HUES64 (cell line): ENCODE data around the gene ZNF764.
"Not testable (repeated sequence)": the region's sequence is repeated elsewhere in the genome, so short reads cannot be mapped to it uniquely, and the experiment has no call there.

Experiments
- H3K27ac ChIP-seq: 2 replicates; pipeline ENCODE4 v1.7.0; 2013; ENCODE audit warnings: low read depth, low read length, inconsistent platforms
- H3K27me3 ChIP-seq: 2 replicates; pipeline ENCODE4 v1.6.1; 2013; ENCODE audit warnings: mild to moderate bottlenecking, low read length; ENCODE audit not compliant: insufficient read depth
- H3K36me3 ChIP-seq: 2 replicates; pipeline ENCODE4 v1.6.1; 2013; ENCODE audit warnings: mild to moderate bottlenecking, low read length; ENCODE audit not compliant: insufficient read depth
- H3K4me1 ChIP-seq: 2 replicates; pipeline ENCODE4 v1.6.1; 2013; ENCODE audit warnings: mild to moderate bottlenecking, low read length, moderate library complexity; ENCODE audit not compliant: insufficient read depth
- H3K4me3 ChIP-seq: 2 replicates; pipeline ENCODE4 v1.5.1; 2013; ENCODE audit warnings: mild to moderate bottlenecking, low read length, moderate library complexity
- H3K9ac ChIP-seq: 2 replicates; pipeline ENCODE4 v1.6.1; 2013; ENCODE audit warnings: mild to moderate bottlenecking, low read depth, low read length
- H3K9me3 ChIP-seq: 2 replicates; pipeline ENCODE4 v1.6.1; 2013; ENCODE audit warnings: low read depth, low read length; ENCODE audit not compliant: insufficient read depth
- WGBS: fragments of 150-250, 120-280 bp; methylation state at CpG from one replicate; pipeline ENCODE4 v1.1.7; 2013; ENCODE audit warnings: missing lambda C conversion rate; 5-methylcytosine and 5-hydroxymethylcytosine counted together

Gene ZNF764

GRCh38 chr16:30524575-30525568 lies 33.3 kb downstream of the ZNF764 start:
- Histone ChIP-seq H3K27ac (no peak overlapping the region), H3K9ac (no peak overlapping the region)

GRCh38 chr16:30523768-30524574 lies 34.2 kb downstream of the ZNF764 start:
- 93% methylated on average over 26 of the region's 26 CpGs for WGBS
- peaks cover 7% of the 10 kb centered on the region for H3K4me1 ChIP-seq
- H3K9ac ChIP-seq = no peak overlapping the region
- no peak overlapping the region for H3K4me3 ChIP-seq
- no peak overlapping the region for H3K27ac ChIP-seq
- H3K36me3 ChIP-seq = 0 out of 2 replicates have a peak, but pooled peaks cover 8% of the 10 kb centered on the region
- H3K27me3 ChIP-seq = no peaks in the 10 kb centered on the region
- no peaks in the 10 kb centered on the region for H3K9me3 ChIP-seq

More at GRCh38 chr16:30524575-30525568, 33.3 kb downstream of the ZNF764 start:
- H3K4me1 ChIP-seq = peaks cover 7% of the 10 kb centered on the region
- no peaks in the 10 kb centered on the region for H3K27me3 ChIP-seq
- H3K36me3 ChIP-seq = 0 out of 2 replicates have a peak, but pooled peaks cover 8% of the 10 kb centered on the region
- 96% methylated on average over 60 of the region's 60 CpGs for WGBS
- H3K9me3 ChIP-seq = no peaks in the 10 kb centered on the region
- no peak overlapping the region for H3K4me3 ChIP-seq

GRCh38 chr16:30522702-30523463 lies 35.3 kb downstream of the ZNF764 start:
- not testable (repeated sequence) for H3K4me1 ChIP-seq, H3K36me3 ChIP-seq, H3K27ac ChIP-seq, H3K27me3 ChIP-seq, H3K9ac ChIP-seq, H3K9me3 ChIP-seq, H3K4me3 ChIP-seq
- WGBS = 94% methylated on average over 11 of the region's 12 CpGs

GRCh38 chr16:30521873-30522641 lies 36.1 kb downstream of the ZNF764 start:
- Histone ChIP-seq H3K4me1 (no peaks in the 10 kb centered on the region), H3K9ac (no peak overlapping the region), H3K36me3 (0 out of 2 replicates have a peak, but pooled peaks cover 8% of the 10 kb centered on the region), H3K27ac (no peak overlapping the region), H3K4me3 (no peak overlapping the region), H3K9me3 (no peaks in the 10 kb centered on the region), H3K27me3 (no peaks in the 10 kb centered on the region)
- 81% methylated on average over 11 of the region's 11 CpGs for WGBS

- H3K36me3 ChIP-seq = 0 out of 2 replicates have a peak, but pooled peaks cover 8% of the 10 kb centered on the region
- 92% methylated on average over 7 of the region's 7 CpGs for WGBS
- no peak overlapping the region for H3K4me3 ChIP-seq
- no peak overlapping the region for H3K27ac ChIP-seq
- no peak overlapping the region for H3K9ac ChIP-seq
- no peaks in the 10 kb centered on the region for H3K27me3 ChIP-seq
- no peaks in the 10 kb centered on the region for H3K9me3 ChIP-seq
- no peaks in the 10 kb centered on the region for H3K4me1 ChIP-seq
These were observed 36.7 kb downstream of the ZNF764 start for GRCh38 chr16:30521476-30521872.

GRCh38 chr16:30519120-30520049 lies 38.8 kb downstream of the ZNF764 start:
- no peaks in the 10 kb centered on the region for H3K4me1 ChIP-seq
- 91% methylated on average over 20 of the region's 20 CpGs for WGBS
- no peaks in the 10 kb centered on the region for H3K27me3 ChIP-seq
- no peak overlapping the region for H3K27ac ChIP-seq
- no peak overlapping the region for H3K9ac ChIP-seq
- 0 out of 2 replicates have a peak, but pooled peaks cover 1% of the 10 kb centered on the region for H3K36me3 ChIP-seq
- H3K4me3 ChIP-seq = no peak overlapping the region
- H3K9me3 ChIP-seq = no peaks in the 10 kb centered on the region

GRCh38 chr16:30518552-30518951 lies 39.6 kb downstream of the ZNF764 start:
- Histone ChIP-seq H3K27ac (no peak overlapping the region), H3K4me3 (no peak overlapping the region), H3K4me1 (no peaks in the 10 kb centered on the region), H3K27me3 (no peaks in the 10 kb centered on the region), H3K36me3 (no peaks in the 10 kb centered on the region), H3K9me3 (no peaks in the 10 kb centered on the region), H3K9ac (no peak overlapping the region)
- WGBS = 91% methylated on average over 10 of the region's 10 CpGs

GRCh38 chr16:30515275-30515674 lies 42.9 kb downstream of the ZNF764 start:
- WGBS = 74% methylated on average over 2 of the region's 2 CpGs
- H3K9me3 ChIP-seq = no peaks in the 10 kb centered on the region
- no peak overlapping the region for H3K27ac ChIP-seq
- H3K9ac ChIP-seq = no peak overlapping the region
- H3K27me3 ChIP-seq = no peaks in the 10 kb centered on the region
- no peak overlapping the region for H3K4me3 ChIP-seq
- no peaks in the 10 kb centered on the region for H3K36me3 ChIP-seq
- H3K4me1 ChIP-seq = no peaks in the 10 kb centered on the region

GRCh38 chr16:30511509-30511908 lies 46.7 kb downstream of the ZNF764 start:
- Histone ChIP-seq H3K9ac (no peak overlapping the region), H3K4me1 (no peaks in the 10 kb centered on the region), H3K36me3 (no peaks in the 10 kb centered on the region), H3K9me3 (no peaks in the 10 kb centered on the region), H3K4me3 (no peak overlapping the region), H3K27me3 (no peaks in the 10 kb centered on the region), H3K27ac (no peak overlapping the region)
- 90% methylated on average over 3 of the region's 3 CpGs for WGBS
